IPS-20b (cell line): ENCODE results near the gene TXNDC16.

Source experiments
- H3K27ac ChIP-seq: one replicate; pipeline ENCODE4 v1.5.1; 2013; ENCODE audit warnings: low read length
- H3K27me3 ChIP-seq: 2 replicates; pipeline ENCODE4 v1.6.1; 2013; ENCODE audit warnings: mild to moderate bottlenecking, low read length, inconsistent platforms; ENCODE audit not compliant: insufficient read depth
- H3K36me3 ChIP-seq: 2 replicates; pipeline ENCODE4 v1.6.1; 2013; ENCODE audit warnings: low read depth, mild to moderate bottlenecking, inconsistent platforms, low read length, moderate library complexity; ENCODE audit not compliant: insufficient read depth
- H3K4me1 ChIP-seq: 2 replicates; pipeline ENCODE4 v1.6.1; 2013; ENCODE audit warnings: mild to moderate bottlenecking, control low read depth, inconsistent platforms, low read length, moderate library complexity; ENCODE audit not compliant: insufficient read depth
- H3K4me3 ChIP-seq: 2 replicates; pipeline ENCODE4 v1.5.1; 2013; ENCODE audit warnings: mild to moderate bottlenecking, low read length, inconsistent platforms
- H3K9ac ChIP-seq: 2 replicates; pipeline ENCODE4 v1.6.1; 2013; ENCODE audit warnings: low read depth, mild to moderate bottlenecking, inconsistent platforms, low read length, moderate library complexity
- H3K9me3 ChIP-seq: 2 replicates; pipeline ENCODE4 v1.6.1; 2013; ENCODE audit warnings: mild to moderate bottlenecking, low read depth, low read length, inconsistent platforms; ENCODE audit not compliant: insufficient read depth

TXNDC16 gene

DNA sequence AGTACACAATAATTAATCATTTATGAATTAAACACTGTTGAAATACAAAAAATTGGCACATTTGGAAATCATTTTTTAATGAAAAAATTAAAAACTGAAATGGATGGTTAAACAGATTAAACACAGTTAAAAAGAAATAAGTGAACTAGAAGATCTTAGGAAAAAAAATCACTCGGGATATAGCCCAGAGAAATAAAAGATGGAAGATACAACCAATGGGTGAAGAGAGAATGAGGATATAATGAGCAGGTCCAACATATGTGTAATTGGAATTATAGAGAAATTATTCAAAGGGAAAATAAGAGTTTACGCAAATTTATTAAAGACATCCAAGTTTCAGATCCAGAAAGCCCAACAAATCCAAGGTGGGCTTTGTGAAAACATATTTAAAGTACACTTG, 6.4 kb upstream of the TXNDC16 start:
- Histone ChIP-seq H3K9ac (no peak overlapping the region), H3K36me3 (no peaks in the 10 kb centered on the region), H3K27me3 (peaks cover 14% of the 10 kb centered on the region), H3K9me3 (no peaks in the 10 kb centered on the region), H3K4me1 (peaks cover 4% of the 10 kb centered on the region; the same call in 1 of the 2 replicates), H3K4me3 (no peak overlapping the region), H3K27ac (no peak overlapping the region)

DNA sequence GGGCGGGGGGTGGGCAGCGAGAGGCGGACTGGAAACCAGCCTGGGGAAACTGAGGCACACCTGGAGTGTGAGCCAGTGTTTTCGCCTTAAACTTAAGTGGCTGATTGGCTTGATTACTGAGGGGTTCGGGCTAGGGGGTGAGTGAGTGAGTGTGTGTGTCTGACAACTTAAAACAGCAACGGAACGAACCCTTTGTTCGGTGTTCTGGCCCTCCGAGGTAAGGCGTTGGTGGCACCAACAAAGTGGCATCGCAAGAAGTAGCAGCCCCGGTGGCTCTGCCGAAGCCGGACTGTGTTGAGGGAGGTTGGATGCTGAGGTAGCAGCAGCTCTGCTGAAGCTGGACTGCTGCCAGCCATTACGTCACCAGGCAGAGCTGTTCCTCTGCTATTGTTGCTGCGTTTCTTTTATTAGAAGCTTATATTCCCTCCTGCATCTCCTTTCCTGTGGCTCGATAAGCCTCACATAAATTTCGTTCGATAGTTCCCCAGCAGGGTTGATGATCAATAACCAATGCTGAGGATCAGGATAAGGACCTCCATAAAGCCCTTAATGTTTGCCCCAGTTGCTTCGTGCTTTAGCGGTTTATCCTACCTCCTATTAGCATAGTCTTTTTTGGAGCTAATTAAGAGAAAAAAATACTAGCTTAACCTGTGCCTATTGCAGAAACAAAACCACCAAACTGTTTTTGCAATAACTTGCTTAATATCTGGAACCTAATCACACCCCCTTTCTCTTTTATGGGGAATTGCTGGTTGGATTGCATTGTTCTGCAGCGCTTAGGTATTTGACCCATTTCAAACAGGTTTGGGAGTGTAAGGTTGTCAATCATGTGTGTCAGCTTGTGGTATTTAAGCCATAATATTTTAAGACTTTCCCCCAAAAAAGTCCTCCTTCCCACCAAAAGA, 1.6 kb upstream of the TXNDC16 start:
- peak overlapping the region; percentile 77 for H3K4me3 ChIP-seq
- H3K9ac ChIP-seq = peak overlapping the region; percentile 76; the same call in 1 of the 2 replicates
- H3K27me3 ChIP-seq = peaks cover 16% of the 10 kb centered on the region
- no peaks in the 10 kb centered on the region for H3K9me3 ChIP-seq
- H3K36me3 ChIP-seq = no peaks in the 10 kb centered on the region
- H3K27ac ChIP-seq = no peak overlapping the region
- H3K4me1 ChIP-seq = peaks cover 6% of the 10 kb centered on the region; the same call in 1 of the 2 replicates

DNA sequence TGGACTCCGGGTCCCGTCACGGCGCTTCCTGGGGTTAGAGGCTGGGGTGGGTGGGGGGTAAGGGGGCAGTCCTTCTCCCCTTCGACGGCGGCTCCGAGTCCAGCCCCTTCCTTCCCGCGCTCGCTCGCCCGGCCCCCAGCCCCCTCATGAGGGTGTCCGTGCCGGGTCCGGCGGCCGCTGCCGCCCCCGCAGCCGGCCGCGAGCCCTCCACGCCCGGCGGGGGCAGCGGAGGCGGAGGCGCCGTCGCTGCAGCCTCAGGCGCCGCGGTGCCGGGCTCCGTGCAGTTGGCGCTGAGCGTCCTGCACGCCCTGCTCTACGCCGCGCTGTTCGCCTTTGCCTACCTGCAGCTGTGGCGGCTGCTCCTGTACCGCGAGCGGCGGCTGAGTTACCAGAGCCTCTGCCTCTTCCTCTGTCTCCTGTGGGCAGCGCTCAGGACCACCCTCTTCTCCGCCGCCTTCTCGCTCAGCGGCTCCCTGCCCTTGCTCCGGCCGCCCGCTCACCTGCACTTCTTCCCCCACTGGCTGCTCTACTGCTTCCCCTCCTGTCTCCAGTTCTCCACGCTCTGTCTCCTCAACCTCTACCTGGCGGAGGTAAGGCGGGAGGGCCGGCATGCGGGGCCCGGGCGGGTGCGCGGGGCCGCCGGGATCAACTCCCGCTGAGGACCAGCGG, 831 bp upstream of the TXNDC16 start:
- Histone ChIP-seq H3K27me3 (peaks cover 16% of the 10 kb centered on the region), H3K27ac (no peak overlapping the region), H3K4me1 (peaks cover 6% of the 10 kb centered on the region; the same call in 1 of the 2 replicates), H3K4me3 (peak overlapping the region; percentile 77), H3K36me3 (no peaks in the 10 kb centered on the region), H3K9me3 (no peaks in the 10 kb centered on the region), H3K9ac (peak overlapping the region; percentile 76; the same call in 1 of the 2 replicates)

GRCh38 chr14:52551696-52552062, 626 bp downstream of the TXNDC16 start:
- H3K36me3 ChIP-seq = no peaks in the 10 kb centered on the region
- peaks cover 6% of the 10 kb centered on the region; the same call in 1 of the 2 replicates for H3K4me1 ChIP-seq
- H3K9ac ChIP-seq = peak overlapping the region; percentile 81
- H3K9me3 ChIP-seq = no peaks in the 10 kb centered on the region
- H3K27me3 ChIP-seq = peaks cover 16% of the 10 kb centered on the region
- H3K27ac ChIP-seq = no peak overlapping the region
- peak overlapping the region; percentile 77 for H3K4me3 ChIP-seq

DNA sequence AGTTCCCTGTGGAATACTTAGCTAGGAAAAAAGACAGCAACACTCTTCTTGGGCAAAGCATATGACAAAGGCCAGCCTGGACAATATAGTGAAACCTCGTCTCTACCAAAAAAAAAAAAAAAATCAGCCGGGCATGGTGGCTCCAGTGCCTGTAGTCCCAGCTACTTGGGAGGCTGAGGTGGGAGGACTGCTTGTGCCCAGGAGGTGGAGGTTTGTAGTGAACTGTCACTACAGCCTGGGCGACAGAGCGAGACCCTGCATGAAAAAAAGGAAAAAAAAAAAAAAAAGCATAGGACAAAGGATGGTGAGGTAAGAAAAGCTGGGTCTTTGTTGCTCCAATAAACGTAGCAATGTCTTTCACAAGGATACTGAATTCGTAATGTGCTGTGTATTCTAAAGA, 1.1 kb downstream of the TXNDC16 start:
- Histone ChIP-seq H3K9me3 (no peaks in the 10 kb centered on the region), H3K36me3 (no peaks in the 10 kb centered on the region), H3K27ac (no peak overlapping the region), H3K4me3 (peak overlapping the region; percentile 77), H3K4me1 (peaks cover 6% of the 10 kb centered on the region; the same call in 1 of the 2 replicates), H3K27me3 (peaks cover 16% of the 10 kb centered on the region), H3K9ac (peak overlapping the region; percentile 81; the same call in 1 of the 2 replicates)

DNA sequence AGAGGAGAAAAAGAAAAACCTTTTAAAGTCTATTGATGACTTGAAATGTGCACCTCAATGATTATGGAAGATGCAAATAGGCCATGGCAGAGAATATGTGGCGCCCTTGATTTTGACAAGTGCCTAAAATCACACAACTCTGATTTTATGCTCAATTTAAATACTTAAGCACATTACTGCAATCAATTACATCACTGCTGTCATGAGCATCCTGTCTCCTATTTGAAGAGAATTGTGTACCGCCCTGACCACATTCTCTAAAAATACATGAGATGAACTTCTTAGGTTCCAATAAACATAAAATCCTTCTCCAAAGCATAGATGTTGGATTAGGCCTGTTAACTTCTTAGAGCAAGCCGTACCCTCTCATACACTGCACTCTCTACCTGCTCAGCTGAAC, 1.6 kb downstream of the TXNDC16 start:
- Histone ChIP-seq H3K4me1 (peaks cover 6% of the 10 kb centered on the region; the same call in 1 of the 2 replicates), H3K27ac (no peak overlapping the region), H3K27me3 (peaks cover 16% of the 10 kb centered on the region), H3K9ac (no peak overlapping the region; the same call in 1 of the 2 replicates), H3K9me3 (no peaks in the 10 kb centered on the region), H3K4me3 (peak overlapping the region; percentile 77; the same call in 1 of the 2 replicates), H3K36me3 (no peaks in the 10 kb centered on the region)

GRCh38 chr14:52547526-52547925, 4.8 kb downstream of the TXNDC16 start:
- Histone ChIP-seq H3K27ac (no peak overlapping the region), H3K27me3 (no peaks in the 10 kb centered on the region), H3K36me3 (peaks cover 1% of the 10 kb centered on the region; the same call in 1 of the 2 replicates), H3K9ac (no peak overlapping the region), H3K4me3 (no peak overlapping the region), H3K9me3 (no peaks in the 10 kb centered on the region), H3K4me1 (peaks cover 2% of the 10 kb centered on the region; the same call in 1 of the 2 replicates)

- H3K27ac ChIP-seq = no peak overlapping the region
- no peak overlapping the region for H3K4me3 ChIP-seq
- H3K36me3 ChIP-seq = peaks cover 6% of the 10 kb centered on the region; the same call in 1 of the 2 replicates
- H3K27me3 ChIP-seq = no peaks in the 10 kb centered on the region
- H3K9me3 ChIP-seq = no peaks in the 10 kb centered on the region
- H3K9ac ChIP-seq = no peak overlapping the region
- peaks cover 2% of the 10 kb centered on the region; the same call in 1 of the 2 replicates for H3K4me1 ChIP-seq
These were observed 5.3 kb downstream of the TXNDC16 start for GRCh38 chr14:52547027-52547426.

GRCh38 chr14:52546318-52546670, 6.0 kb downstream of the TXNDC16 start:
- Histone ChIP-seq H3K9ac (no peak overlapping the region), H3K9me3 (no peaks in the 10 kb centered on the region), H3K4me1 (peaks cover 2% of the 10 kb centered on the region; the same call in 1 of the 2 replicates), H3K27me3 (no peaks in the 10 kb centered on the region), H3K36me3 (peaks cover 9% of the 10 kb centered on the region; the same call in 1 of the 2 replicates), H3K27ac (no peak overlapping the region), H3K4me3 (no peak overlapping the region)

- Histone ChIP-seq H3K4me1 (peaks cover 2% of the 10 kb centered on the region; the same call in 1 of the 2 replicates), H3K27ac (no peak overlapping the region), H3K27me3 (no peaks in the 10 kb centered on the region), H3K36me3 (peaks cover 9% of the 10 kb centered on the region; the same call in 1 of the 2 replicates), H3K4me3 (no peak overlapping the region), H3K9ac (no peak overlapping the region; the same call in 1 of the 2 replicates), H3K9me3 (no peaks in the 10 kb centered on the region)
These were observed 6.6 kb downstream of the TXNDC16 start for GRCh38 chr14:52545584-52546317.

DNA sequence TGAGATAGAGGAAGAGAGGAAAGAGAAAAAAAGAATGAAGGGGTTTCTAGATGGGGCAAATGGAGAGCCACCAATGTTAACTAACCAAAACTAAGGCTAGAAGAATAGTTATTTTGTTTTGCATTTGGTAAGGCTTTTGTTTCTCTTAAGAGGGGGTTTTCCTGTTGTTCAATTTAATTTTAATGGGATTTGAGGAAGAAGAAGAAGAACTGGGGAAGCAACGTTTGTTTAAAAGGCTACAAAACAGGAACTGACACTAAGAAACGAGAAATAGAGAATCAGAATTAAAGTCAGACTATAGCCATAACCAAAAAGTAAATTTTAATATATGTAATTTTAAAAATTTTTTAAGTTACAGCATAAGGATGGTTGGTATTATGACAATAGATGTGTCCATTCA, 13.7 kb downstream of the TXNDC16 start:
- peaks cover 51% of the 10 kb centered on the region; the same call in 1 of the 2 replicates for H3K36me3 ChIP-seq
- no peak overlapping the region for H3K27ac ChIP-seq
- H3K27me3 ChIP-seq = no peaks in the 10 kb centered on the region
- H3K9ac ChIP-seq = no peak overlapping the region
- peaks cover 16% of the 10 kb centered on the region for H3K4me1 ChIP-seq
- H3K9me3 ChIP-seq = no peaks in the 10 kb centered on the region
- H3K4me3 ChIP-seq = no peak overlapping the region
